ENCODE data around the gene CDH4. TPM values are rescaled to one million over a fixed set of nuclear protein-coding genes. Genes with fewer than 3 reads are reported as not detected.

Gene CDH4
- total RNA-seq, 1 donor from 2014 or later = not detected

DNA sequence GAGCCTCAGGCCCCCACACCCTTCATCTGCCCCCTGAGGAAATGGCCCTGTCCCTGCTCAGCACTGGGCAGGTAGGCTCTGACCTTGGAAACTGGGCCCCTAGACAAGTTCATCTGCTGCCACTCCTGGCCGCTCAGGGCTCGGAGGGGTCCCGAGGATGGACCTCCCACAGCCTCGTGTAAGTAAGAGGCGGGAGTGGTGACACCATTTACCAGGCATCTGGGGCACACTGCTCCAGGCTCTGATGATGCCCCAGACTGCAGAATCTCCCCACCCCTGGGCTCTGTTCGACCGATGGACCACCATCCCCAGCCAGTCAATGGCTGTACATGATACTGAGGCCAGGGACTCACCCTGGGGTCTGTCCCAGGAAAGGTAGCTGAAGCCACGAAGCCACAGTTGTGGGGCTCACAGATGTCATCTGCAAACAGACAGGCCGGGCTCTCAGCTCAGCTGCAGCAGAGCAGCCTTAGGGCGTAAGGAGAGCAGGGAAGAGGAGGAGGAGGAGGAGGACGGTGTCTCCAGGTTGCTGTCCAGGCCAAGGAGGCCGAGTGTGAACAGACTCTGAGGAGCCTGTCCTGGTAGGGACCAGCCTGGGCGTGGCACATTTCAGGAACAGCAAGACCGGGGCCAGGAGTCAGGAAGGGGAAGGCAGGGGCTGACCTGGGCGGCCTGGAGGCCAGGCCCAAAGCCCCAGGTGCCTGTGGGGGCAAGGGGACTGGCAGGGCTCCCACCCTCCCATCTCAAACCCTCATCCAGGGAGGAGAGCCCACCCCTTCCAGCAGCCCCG, 513.2 kb downstream of the CDH4 start:
- no peaks in the 10 kb centered on the region for H3K9me3 ChIP-seq
- DNase-seq (ENCODE audit: low spot score in 2 of 2) = no peak
- no peaks in the 10 kb centered on the region for H3K4me1 ChIP-seq
- H3K27ac ChIP-seq = no peak overlapping the region
- no peak overlapping the region for H3K4me3 ChIP-seq
- TF ChIP-seq, protein P1, sequence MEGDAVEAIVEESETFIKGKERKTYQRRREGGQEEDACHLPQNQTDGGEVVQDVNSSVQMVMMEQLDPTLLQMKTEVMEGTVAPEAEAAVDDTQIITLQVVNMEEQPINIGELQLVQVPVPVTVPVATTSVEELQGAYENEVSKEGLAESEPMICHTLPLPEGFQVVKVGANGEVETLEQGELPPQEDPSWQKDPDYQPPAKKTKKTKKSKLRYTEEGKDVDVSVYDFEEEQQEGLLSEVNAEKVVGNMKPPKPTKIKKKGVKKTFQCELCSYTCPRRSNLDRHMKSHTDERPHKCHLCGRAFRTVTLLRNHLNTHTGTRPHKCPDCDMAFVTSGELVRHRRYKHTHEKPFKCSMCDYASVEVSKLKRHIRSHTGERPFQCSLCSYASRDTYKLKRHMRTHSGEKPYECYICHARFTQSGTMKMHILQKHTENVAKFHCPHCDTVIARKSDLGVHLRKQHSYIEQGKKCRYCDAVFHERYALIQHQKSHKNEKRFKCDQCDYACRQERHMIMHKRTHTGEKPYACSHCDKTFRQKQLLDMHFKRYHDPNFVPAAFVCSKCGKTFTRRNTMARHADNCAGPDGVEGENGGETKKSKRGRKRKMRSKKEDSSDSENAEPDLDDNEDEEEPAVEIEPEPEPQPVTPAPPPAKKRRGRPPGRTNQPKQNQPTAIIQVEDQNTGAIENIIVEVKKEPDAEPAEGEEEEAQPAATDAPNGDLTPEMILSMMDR (IDR thresholded peaks at IDR 0.05) = no peak
- no peaks in the 10 kb centered on the region for H3K27me3 ChIP-seq
- intact Hi-C loops (cut with DNase I) = no loop called here
- H3K36me3 ChIP-seq = no peaks in the 10 kb centered on the region

DNA sequence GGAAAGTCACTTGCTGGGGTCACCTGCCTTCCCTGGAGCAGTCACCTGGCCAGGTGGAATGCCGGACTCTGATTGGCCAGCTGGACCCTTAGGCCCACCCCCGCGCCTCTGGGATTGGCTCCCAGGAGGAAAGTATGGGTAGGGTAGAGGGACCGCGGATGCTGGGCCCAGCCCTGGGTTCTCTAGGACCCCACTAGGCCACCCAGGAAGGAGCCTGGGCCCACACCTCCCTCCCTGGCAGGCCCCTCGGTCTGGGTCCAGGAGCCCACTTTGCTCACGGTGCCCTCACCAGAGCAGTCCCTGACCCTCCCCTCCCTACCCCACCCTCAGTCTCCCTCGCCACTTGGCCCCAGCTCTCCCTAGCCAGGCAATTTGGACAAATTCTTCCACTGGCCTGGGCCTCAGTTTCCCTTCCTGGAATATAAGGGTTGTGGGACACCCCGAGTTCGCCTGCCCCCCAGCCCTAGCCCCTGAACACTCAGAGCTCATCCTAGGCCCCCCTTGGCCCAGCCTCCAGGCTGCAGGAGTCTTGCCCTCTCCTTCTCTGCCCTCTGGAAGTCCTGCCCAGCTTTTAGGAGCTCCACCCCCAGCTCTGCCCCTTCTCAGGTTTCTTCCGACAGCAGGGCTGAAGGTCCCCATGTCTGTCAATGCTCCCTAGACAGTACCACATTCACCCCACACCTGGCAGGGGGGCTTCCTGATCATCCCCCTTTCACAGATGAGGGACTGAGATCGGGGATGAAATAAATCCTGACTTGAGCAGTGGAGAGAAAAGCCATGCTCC, 514.0 kb downstream of the CDH4 start:
- no peak overlapping the region for H3K27ac ChIP-seq
- no peaks in the 10 kb centered on the region for H3K9me3 ChIP-seq
- H3K36me3 ChIP-seq = no peaks in the 10 kb centered on the region
- intact Hi-C loops (cut with DNase I) = no loop called here
- DNase-seq (ENCODE audit: low spot score in 2 of 2) = no peak
- H3K4me3 ChIP-seq = no peak overlapping the region
- TF ChIP-seq, protein P1 (IDR thresholded peaks at IDR 0.05) = no peak
- H3K27me3 ChIP-seq = no peaks in the 10 kb centered on the region
- H3K4me1 ChIP-seq = no peaks in the 10 kb centered on the region

DNA sequence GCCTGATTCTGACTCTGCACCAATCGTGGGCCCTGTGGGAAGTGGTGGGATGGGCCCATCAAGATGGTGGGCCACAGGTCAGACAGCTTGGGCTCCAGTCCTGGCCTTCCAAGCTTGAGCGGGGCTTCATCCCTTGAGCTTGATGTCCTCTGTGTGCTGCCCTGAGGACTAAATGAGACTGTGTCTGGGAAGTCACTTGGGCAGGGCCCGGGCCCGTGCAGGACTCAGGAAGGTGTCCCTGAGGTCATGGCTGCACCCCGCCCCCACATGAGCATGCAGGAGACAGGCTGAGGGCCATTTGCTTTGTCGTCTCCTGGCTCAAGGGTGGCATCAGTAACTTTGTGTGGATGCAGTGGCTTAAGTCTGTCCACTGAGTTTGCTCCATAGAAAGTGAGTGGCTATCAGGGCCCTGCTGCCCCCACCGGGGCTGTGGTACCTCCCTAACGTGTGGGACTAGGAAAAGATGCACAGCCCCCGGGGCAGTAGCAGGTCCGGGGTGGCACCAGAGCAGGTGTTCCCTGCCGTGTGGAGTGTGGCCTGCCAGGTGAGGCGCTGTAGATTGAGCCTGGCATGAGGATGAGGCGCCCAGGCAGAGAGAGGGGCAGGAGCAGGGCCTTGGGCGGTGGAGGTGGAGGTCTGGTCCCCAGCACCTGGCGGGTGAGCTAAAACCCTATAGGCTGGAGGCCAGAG, 515.0 kb downstream of the CDH4 start:
- intact Hi-C loops (cut with DNase I) = no loop called here
- no peak for DNase-seq (ENCODE audit: low spot score in 2 of 2)
- TF ChIP-seq, protein P1 (IDR thresholded peaks at IDR 0.05) = no peak

DNA sequence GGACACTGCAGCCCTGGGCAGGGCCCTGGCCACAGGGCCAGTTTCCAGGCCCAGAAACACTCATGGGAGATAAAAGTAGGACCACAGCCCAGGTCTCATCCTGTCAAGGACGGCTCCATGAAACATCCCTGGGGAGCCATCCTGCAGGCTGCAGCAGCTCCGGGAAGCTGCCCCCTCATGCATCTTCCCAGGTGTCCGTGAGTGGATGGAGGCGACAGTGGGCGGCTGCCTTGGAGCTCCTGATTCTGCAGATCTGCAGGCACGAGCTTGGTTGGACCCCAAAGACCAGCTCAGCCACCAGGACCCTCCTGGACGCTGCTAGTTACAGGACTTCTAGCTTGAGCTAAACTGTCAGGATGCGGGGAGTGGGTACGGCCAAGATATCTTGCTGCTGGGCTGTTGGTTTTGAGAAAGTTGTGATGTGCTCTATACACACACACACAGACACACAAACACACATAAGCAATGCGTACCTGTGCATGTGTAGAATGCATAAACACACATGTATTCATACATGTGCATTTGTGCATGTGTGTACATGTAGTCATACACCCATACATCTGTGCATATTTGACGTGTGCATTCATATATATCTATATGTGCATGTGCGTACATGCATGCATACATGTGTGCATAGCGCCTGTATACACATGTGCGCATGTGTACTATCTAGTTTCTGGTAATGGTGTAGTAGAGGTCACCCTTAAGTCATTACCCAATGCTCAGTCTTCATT, 515.9 kb downstream of the CDH4 start:
- TF ChIP-seq, protein P1 (IDR thresholded peaks at IDR 0.05) = no peak

More for the DNA sequence above, 515.0 kb downstream of the CDH4 start:
- no peaks in the 10 kb centered on the region for H3K27me3 ChIP-seq
- no peak overlapping the region for H3K27ac ChIP-seq
- H3K4me3 ChIP-seq = no peak overlapping the region
- H3K9me3 ChIP-seq = no peaks in the 10 kb centered on the region
- H3K4me1 ChIP-seq = no peaks in the 10 kb centered on the region
- H3K36me3 ChIP-seq = no peaks in the 10 kb centered on the region

DNA sequence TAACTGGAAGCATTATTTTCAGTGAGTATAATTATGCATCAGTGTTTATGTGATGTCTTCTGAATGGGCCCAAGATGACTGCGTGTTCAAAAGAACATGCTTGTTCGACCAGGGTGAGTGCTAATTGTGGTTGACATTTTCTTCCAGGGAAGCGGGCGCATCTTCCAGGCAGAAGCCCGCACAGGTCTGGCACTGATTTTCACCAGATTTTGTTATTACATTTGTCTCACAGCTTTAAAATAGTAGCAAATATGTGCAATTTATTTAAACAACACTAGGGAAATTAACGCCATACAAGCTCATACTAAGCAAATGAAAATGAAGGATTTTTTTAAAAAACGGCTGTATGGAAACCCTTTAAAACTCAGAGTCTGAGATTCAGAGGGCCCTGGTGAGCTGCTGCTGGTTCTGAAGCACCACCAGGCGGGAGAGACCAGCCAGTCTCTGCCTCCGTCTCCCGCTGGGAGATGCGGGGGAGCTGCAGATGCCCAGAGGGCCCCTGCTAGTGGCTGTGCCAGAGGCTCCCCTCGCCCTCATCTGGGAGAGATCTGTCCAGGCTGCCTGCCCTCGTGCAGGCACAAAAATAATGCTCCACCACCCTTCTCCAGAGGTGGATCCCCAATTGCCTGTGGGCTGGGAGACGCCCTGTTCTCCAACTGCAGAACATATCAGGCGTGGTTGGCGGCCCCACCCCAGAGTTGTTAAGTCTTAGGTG, 516.7 kb downstream of the CDH4 start:
- Histone ChIP-seq H3K27ac (no peak overlapping the region), H3K27me3 (no peaks in the 10 kb centered on the region), H3K9me3 (no peaks in the 10 kb centered on the region), H3K4me1 (no peaks in the 10 kb centered on the region), H3K4me3 (no peak overlapping the region), H3K36me3 (no peaks in the 10 kb centered on the region)
- intact Hi-C loops (cut with DNase I) = no loop called here
- TF ChIP-seq, protein P1 (IDR thresholded peaks at IDR 0.05) = no peak
- no peak for DNase-seq (ENCODE audit: low spot score in 2 of 2)

More for the DNA sequence above, 515.9 kb downstream of the CDH4 start:
- H3K27ac ChIP-seq = no peak overlapping the region
- H3K36me3 ChIP-seq = no peaks in the 10 kb centered on the region
- no peaks in the 10 kb centered on the region for H3K9me3 ChIP-seq
- H3K4me3 ChIP-seq = no peak overlapping the region
- H3K27me3 ChIP-seq = no peaks in the 10 kb centered on the region
- no peak for DNase-seq (ENCODE audit: low spot score in 2 of 2)
- intact Hi-C loops (cut with DNase I) = no loop called here
- H3K4me1 ChIP-seq = no peaks in the 10 kb centered on the region
